NT2/D1 (cell line): ENCODE measurements around the gene CACNA1E.

Experiments used
- SUZ12 ChIP-seq: IDR thresholded peaks from 2 replicates; pipeline ENCODE4 v1.6.1; 2011; ENCODE audit not compliant: insufficient read length, insufficient read depth; ENCODE audit errors: extremely low read depth
- YY1 ChIP-seq: IDR thresholded peaks from 2 replicates; pipeline ENCODE4 v1.6.1; 2011; ENCODE audit not compliant: insufficient read length, insufficient read depth
- ZNF274 ChIP-seq: IDR thresholded peaks from 2 replicates; pipeline ENCODE4 v1.6.1; 2011; ENCODE audit warnings: mild to moderate bottlenecking, low read depth, low read length

DNA sequence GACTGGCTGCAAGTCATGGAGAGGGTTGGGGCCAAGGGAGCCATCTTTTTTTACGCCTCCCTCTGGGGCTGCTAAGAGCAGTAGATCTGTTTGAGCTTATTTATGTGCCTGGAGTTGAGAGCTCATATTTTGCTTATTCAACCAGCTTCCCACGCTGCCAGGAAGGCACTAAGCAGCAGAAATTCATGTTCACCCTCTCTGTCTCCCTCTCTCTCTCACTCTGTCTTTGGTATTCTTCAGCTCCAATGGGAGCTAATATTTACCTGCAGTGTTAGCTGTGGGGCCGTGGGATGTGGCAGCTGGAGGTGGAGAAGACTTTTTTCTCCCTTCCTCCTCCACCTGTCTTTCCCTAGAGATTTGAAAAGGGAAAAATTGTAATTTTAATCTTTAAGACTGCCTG is 26.8 kb upstream of the CACNA1E start:
- TF ChIP-seq ZNF274 (no peak), YY1 (no peak), SUZ12 (no peak)
